ENCODE results near the gene C11orf91.

The C11orf91 gene

DNA sequence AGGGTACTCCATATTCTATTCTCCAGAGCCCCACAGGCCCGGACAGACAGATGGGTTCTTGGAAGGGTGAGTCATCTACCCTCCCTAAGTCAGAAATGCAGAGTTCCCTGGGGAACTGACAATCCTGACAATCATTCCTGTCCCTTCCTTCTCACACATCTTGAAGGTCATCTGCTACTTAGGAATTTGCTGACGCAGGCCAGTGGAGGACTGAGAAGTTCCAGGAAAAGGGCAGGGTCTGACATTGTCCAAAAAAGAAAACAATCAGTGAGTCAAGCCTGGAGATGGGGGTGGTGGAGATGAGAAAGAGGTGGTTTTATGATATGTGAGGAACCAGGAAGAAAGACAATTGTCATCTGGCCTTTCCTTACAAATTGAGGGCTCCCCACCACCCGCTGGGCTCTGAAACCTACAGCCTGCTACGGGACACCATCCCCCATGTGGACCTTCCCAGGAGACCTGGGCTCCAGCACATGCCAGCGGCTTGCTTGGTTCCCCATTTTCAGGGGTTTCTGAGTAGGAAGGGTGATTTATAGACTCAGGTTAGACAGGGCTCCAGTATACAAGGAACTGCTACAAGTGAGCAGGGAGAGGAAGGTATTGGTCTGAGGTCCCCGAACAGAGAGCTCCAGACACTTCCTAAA lies 22.7 kb upstream of the C11orf91 start:
- no peaks in the 10 kb centered on the region for H3K27me3 Mint-ChIP-seq (ENCODE audit: low read depth)

GRCh38 chr11:33722590-33723234 lies 22.1 kb upstream of the C11orf91 start:
- no peak for TF ChIP-seq CTCF (IDR thresholded peaks at IDR 0.05; ENCODE audit: unreplicated experiment in 3 of 3)
- H3K9me3 Mint-ChIP-seq, result peaks cover 13% of the 10 kb centered on the region

More for the DNA sequence above, 22.7 kb upstream of the C11orf91 start:
- no peak for TF ChIP-seq CTCF (IDR thresholded peaks at IDR 0.05; ENCODE audit: unreplicated experiment in 3 of 3)
- Mint-ChIP-seq H3K4me1 (peaks cover 69% of the 10 kb centered on the region), H3K4me3 (no peak overlapping the region), H3K36me3 (ENCODE audit: low read depth) (peaks cover 60% of the 10 kb centered on the region), H3K9me3 (peaks cover 15% of the 10 kb centered on the region), H3K27ac (peak overlapping the region; percentile 79 to 89 (median 86))

DNA sequence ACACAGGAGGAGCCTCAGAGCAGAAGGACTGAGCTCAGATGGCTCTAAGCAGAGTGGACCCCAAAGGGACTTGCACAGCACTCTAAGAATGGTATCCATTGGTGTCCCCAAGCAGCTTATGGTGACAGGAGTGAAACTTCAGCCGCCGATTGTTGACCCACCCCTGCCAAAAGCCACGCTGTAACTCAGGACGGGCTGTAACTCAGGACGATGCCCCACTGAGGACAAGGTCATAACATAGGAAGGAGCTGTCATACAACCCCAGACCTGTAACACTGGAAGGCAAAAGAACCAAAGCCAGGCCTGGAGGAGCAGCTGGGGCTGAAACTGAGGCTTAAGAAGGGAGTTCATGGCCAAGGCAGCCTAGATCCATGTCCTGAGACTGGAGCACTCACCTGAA lies 21.4 kb upstream of the C11orf91 start:
- peaks cover 8% of the 10 kb centered on the region for H3K9me3 Mint-ChIP-seq
- H3K27ac Mint-ChIP-seq, result peak overlapping the region in 2 of 3 experiments; percentile 27 to 79
- H3K36me3 Mint-ChIP-seq (ENCODE audit: low read depth), result peaks cover 56% of the 10 kb centered on the region
- no peaks in the 10 kb centered on the region for H3K27me3 Mint-ChIP-seq (ENCODE audit: low read depth)
- H3K4me3 Mint-ChIP-seq, result no peak overlapping the region
- no peak for TF ChIP-seq CTCF (IDR thresholded peaks at IDR 0.05; ENCODE audit: unreplicated experiment in 3 of 3)
- peaks cover 79% of the 10 kb centered on the region for H3K4me1 Mint-ChIP-seq

More at GRCh38 chr11:33722590-33723234, 22.1 kb upstream of the C11orf91 start:
- Mint-ChIP-seq H3K4me3 (no peak overlapping the region), H3K36me3 (ENCODE audit: low read depth) (peaks cover 57% of the 10 kb centered on the region), H3K4me1 (peaks cover 72% of the 10 kb centered on the region), H3K27ac (peak overlapping the region; percentile 79 to 89 (median 86)), H3K27me3 (ENCODE audit: low read depth) (no peaks in the 10 kb centered on the region)

DNA sequence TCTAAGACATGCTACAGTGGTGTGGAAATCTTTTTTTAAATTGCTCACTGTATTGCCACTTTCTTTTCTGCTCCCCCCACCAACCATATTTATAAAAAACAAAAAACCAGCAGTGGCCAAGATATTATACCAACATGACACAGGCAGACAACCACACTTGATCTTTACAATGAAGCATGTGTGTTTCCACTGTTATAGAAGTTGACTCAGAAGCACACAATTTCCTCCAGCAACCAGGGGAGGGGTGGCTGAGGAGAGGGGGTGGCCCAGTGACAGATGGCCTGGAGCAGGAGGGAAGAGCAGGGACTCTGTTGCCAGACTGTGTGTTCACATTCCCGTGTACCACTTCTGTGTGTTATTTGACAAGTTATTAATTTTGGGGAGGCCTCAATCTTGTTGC lies 20.8 kb upstream of the C11orf91 start:
- Mint-ChIP-seq H3K27ac (peak overlapping the region in 2 of 3 experiments; percentile 27 to 79), H3K9me3 (peaks cover 3% of the 10 kb centered on the region), H3K27me3 (ENCODE audit: low read depth) (no peaks in the 10 kb centered on the region), H3K4me1 (peaks cover 79% of the 10 kb centered on the region), H3K4me3 (no peak overlapping the region), H3K36me3 (ENCODE audit: low read depth) (peaks cover 55% of the 10 kb centered on the region)
- no peak for TF ChIP-seq CTCF (IDR thresholded peaks at IDR 0.05; ENCODE audit: unreplicated experiment in 3 of 3)

- Mint-ChIP-seq H3K27ac (peak overlapping the region in 2 of 3 experiments; percentile 4 to 20), H3K9me3 (no peaks in the 10 kb centered on the region), H3K27me3 (ENCODE audit: low read depth) (no peaks in the 10 kb centered on the region), H3K36me3 (ENCODE audit: low read depth) (peaks cover 50% of the 10 kb centered on the region), H3K4me1 (peaks cover 63% of the 10 kb centered on the region), H3K4me3 (no peak overlapping the region)
- TF ChIP-seq CTCF (IDR thresholded peaks at IDR 0.05; ENCODE audit: unreplicated experiment in 3 of 3), result no peak
These were observed 19.0 kb upstream of the C11orf91 start for GRCh38 chr11:33719587-33719986.
